Measurements from ENCODE around the gene KREMEN2. TPM values are rescaled to one million over a fixed set of nuclear protein-coding genes. Genes with fewer than 3 reads are reported as not detected.
"Not testable (repeated sequence)": the region's sequence is repeated elsewhere in the genome, so short reads cannot be mapped to it uniquely, and the experiment has no call there.

Gene KREMEN2
- under 0.01 TPM for total RNA-seq

- no peak for DNase-seq (ENCODE audit: low read depth in 2 of 3, low spot score in 2 of 3)
These were observed at the start of gene KREMEN2 for GRCh38 chr16:2963723-2964474. Gene KREMEN2, plus strand, starts transcription at chr16:2964275. Its CDS starts 246 bp downstream, at chr16:2964521.

GRCh38 chr16:2915196-2915929, 48.7 kb upstream of the KREMEN2 start:
- DNase-seq (ENCODE audit: low read depth in 2 of 3, low spot score in 2 of 3) = no peak

GRCh38 chr16:2919511-2920255, 44.4 kb upstream of the KREMEN2 start:
- DNase-seq (ENCODE audit: low read depth in 2 of 3, low spot score in 2 of 3) = peak; percentile 58 to 81 (median 68)

- DNase-seq (ENCODE audit: low read depth in 2 of 3, low spot score in 2 of 3) = no peak
These were observed 40.6 kb upstream of the KREMEN2 start for GRCh38 chr16:2923481-2923880.

- DNase-seq (ENCODE audit: low read depth in 2 of 3, low spot score in 2 of 3) = no peak
These were observed 38.9 kb upstream of the KREMEN2 start for GRCh38 chr16:2924901-2925755.

- DNase-seq (ENCODE audit: low read depth in 2 of 3, low spot score in 2 of 3) = no peak
These were observed 38.0 kb upstream of the KREMEN2 start for GRCh38 chr16:2925951-2926649.

- DNase-seq (ENCODE audit: low read depth in 2 of 3, low spot score in 2 of 3) = no peak
These were observed 37.5 kb upstream of the KREMEN2 start for GRCh38 chr16:2926650-2926999.

- peak; percentile 74 to 93 (median 86) for DNase-seq (ENCODE audit: low read depth in 2 of 3, low spot score in 2 of 3)
These were observed 36.9 kb upstream of the KREMEN2 start for GRCh38 chr16:2927010-2927646.

- DNase-seq (ENCODE audit: low read depth in 2 of 3, low spot score in 2 of 3) = not testable (repeated sequence)
These were observed 35.9 kb upstream of the KREMEN2 start for GRCh38 chr16:2928151-2928550.

- no peak for DNase-seq (ENCODE audit: low read depth in 2 of 3, low spot score in 2 of 3)
These were observed 35.3 kb upstream of the KREMEN2 start for GRCh38 chr16:2928796-2929195.

- no peak for DNase-seq (ENCODE audit: low read depth in 2 of 3, low spot score in 2 of 3)
These were observed 34.4 kb upstream of the KREMEN2 start for GRCh38 chr16:2929693-2930092.

- no peak for DNase-seq (ENCODE audit: low read depth in 2 of 3, low spot score in 2 of 3)
These were observed 33.8 kb upstream of the KREMEN2 start for GRCh38 chr16:2930236-2930635.

GRCh38 chr16:2931231-2931914, 32.7 kb upstream of the KREMEN2 start:
- DNase-seq (ENCODE audit: low read depth in 2 of 3, low spot score in 2 of 3) = not testable (repeated sequence)

GRCh38 chr16:2933136-2933535, 30.9 kb upstream of the KREMEN2 start:
- no peak for DNase-seq (ENCODE audit: low read depth in 2 of 3, low spot score in 2 of 3)

GRCh38 chr16:2933701-2934100, 30.4 kb upstream of the KREMEN2 start:
- DNase-seq (ENCODE audit: low read depth in 2 of 3, low spot score in 2 of 3) = no peak

- DNase-seq (ENCODE audit: low read depth in 2 of 3, low spot score in 2 of 3) = no peak
These were observed 29.6 kb upstream of the KREMEN2 start for GRCh38 chr16:2934450-2934849.

- DNase-seq (ENCODE audit: low read depth in 2 of 3, low spot score in 2 of 3) = no peak
These were observed 27.6 kb upstream of the KREMEN2 start for GRCh38 chr16:2936436-2937011.

- no peak for DNase-seq (ENCODE audit: low read depth in 2 of 3, low spot score in 2 of 3)
These were observed 26.9 kb upstream of the KREMEN2 start for GRCh38 chr16:2937170-2937569.

Data from hematopoietic multipotent progenitor cell (in vitro differentiated cells).